GM12878 (cell line): ENCODE results near the gene MAGI1.

Experiments
- EZH2 ChIP-seq: IDR thresholded peaks from 2 replicates; pipeline ENCODE4 v1.6.1; 2012; ENCODE audit warnings: low read depth, mild to moderate bottlenecking, control low read depth, inconsistent platforms, low read length, borderline replicate concordance; ENCODE audit not compliant: control insufficient read depth
- NR2C2 ChIP-seq: IDR thresholded peaks from 2 replicates; pipeline ENCODE4 v1.6.1; 2011; ENCODE audit warnings: borderline replicate concordance, low read depth; ENCODE audit not compliant: control insufficient read depth, insufficient read length
- RFX5 ChIP-seq: IDR thresholded peaks from 2 replicates; pipeline ENCODE4 v1.6.1; 2011; ENCODE audit warnings: low read depth, low read length, improper control_type of control experiment

GRCh38 chr3:65844370-65844769, 194.3 kb downstream of the MAGI1 start:
- TF ChIP-seq NR2C2: no peak
- TF ChIP-seq EZH2: no peak
- TF ChIP-seq RFX5: no peak
